ENCODE data around the gene PDIA6. TPM values are rescaled to one million over a fixed set of nuclear protein-coding genes. Genes with fewer than 3 reads are reported as not detected.

The PDIA6 gene
- total RNA-seq, 1 experiment from 2014 or later, result 384 TPM

GRCh38 chr2:10733980-10734379 lies 78.6 kb downstream of the PDIA6 start:
- intact Hi-C loops (cut with micrococcal nuclease; ENCODE audit: unreplicated experiment), result no loop called here
- H3K4me3 ChIP-seq (ENCODE audit: low read depth, low read length), result no peak overlapping the region
- CTCF ChIA-PET, result no interaction called here
- peaks cover 17% of the 10 kb centered on the region for H3K4me1 ChIP-seq
- Mint-ChIP-seq H3K4me1 (ENCODE audit: low read depth, unreplicated experiment) (peaks cover 26% of the 10 kb centered on the region), H3K9me3 (ENCODE audit: unreplicated experiment) (no peaks in the 10 kb centered on the region), H3K4me3 (ENCODE audit: unreplicated experiment) (no peak overlapping the region), H3K27ac (ENCODE audit: unreplicated experiment) (no peak overlapping the region), H3K36me3 (ENCODE audit: insufficient read depth, unreplicated experiment) (peaks cover 5% of the 10 kb centered on the region), H3K27me3 (ENCODE audit: insufficient read depth, unreplicated experiment) (no peaks in the 10 kb centered on the region)
- no TSS peak for BruUV-seq (replicated peaks)
- H3K27me3 ChIP-seq (replicated peaks; ENCODE audit: control insufficient read depth, insufficient read depth, low read length), result no peaks in the 10 kb centered on the region
- no peaks in the 10 kb centered on the region for H3K9me3 ChIP-seq
- no peak for DNase-seq
- TF ChIP-seq CTCF (IDR thresholded peaks at IDR 0.05; ENCODE audit: insufficient read depth in 1 of 2, low read depth in 1 of 2, low read length in 1 of 2, severe bottlenecking in 1 of 2, unreplicated experiment in 1 of 2), result no peak
- POLR2A ChIA-PET, result no interaction called here
- H3K36me3 ChIP-seq (ENCODE audit: control insufficient read depth, insufficient read depth, low read length), result no peaks in the 10 kb centered on the region

- no peak overlapping the region for H3K27ac Mint-ChIP-seq (ENCODE audit: unreplicated experiment)
- no peak for TF ChIP-seq CTCF (IDR thresholded peaks at IDR 0.05; ENCODE audit: insufficient read depth in 1 of 2, low read depth in 1 of 2, low read length in 1 of 2, severe bottlenecking in 1 of 2, unreplicated experiment in 1 of 2)
- H3K36me3 Mint-ChIP-seq (ENCODE audit: insufficient read depth, unreplicated experiment), result peaks cover 5% of the 10 kb centered on the region
- no peaks in the 10 kb centered on the region for H3K27me3 ChIP-seq (replicated peaks; ENCODE audit: control insufficient read depth, insufficient read depth, low read length)
- peaks cover 22% of the 10 kb centered on the region for H3K4me1 Mint-ChIP-seq (ENCODE audit: low read depth, unreplicated experiment)
- H3K9me3 ChIP-seq, result no peaks in the 10 kb centered on the region
- H3K9me3 Mint-ChIP-seq (ENCODE audit: unreplicated experiment), result no peaks in the 10 kb centered on the region
- H3K27me3 Mint-ChIP-seq (ENCODE audit: insufficient read depth, unreplicated experiment), result no peaks in the 10 kb centered on the region
- H3K4me3 ChIP-seq (ENCODE audit: low read depth, low read length), result no peak overlapping the region
- POLR2A ChIA-PET, result no interaction called here
- H3K4me1 ChIP-seq, result peaks cover 13% of the 10 kb centered on the region
- intact Hi-C loops (cut with micrococcal nuclease; ENCODE audit: unreplicated experiment), result no loop called here
- no peak for DNase-seq
- BruUV-seq (replicated peaks), result no TSS peak
- no peak overlapping the region for H3K4me3 Mint-ChIP-seq (ENCODE audit: unreplicated experiment)
- CTCF ChIA-PET, result no interaction called here
- no peaks in the 10 kb centered on the region for H3K36me3 ChIP-seq (ENCODE audit: control insufficient read depth, insufficient read depth, low read length)
These were observed 79.0 kb downstream of the PDIA6 start for GRCh38 chr2:10733566-10733925.

Other genes starting within 250 kb of the PDIA6 start
- 38.8 and 41.7 TPM in 2 replicates for gene NOL10, start 122.8 kb downstream of the PDIA6 start, total RNA-seq (2022)
- 4.2 and 4.8 TPM in 2 replicates for gene ATP6V1C2, start 91.2 kb downstream of the PDIA6 start, total RNA-seq (2022)
- gene KCNF1, start 99.1 kb upstream of the PDIA6 start, total RNA-seq (2022), result 0.28 and 0.29 TPM in 2 replicates

Measured in Caco-2 (cell line).